HG03469 (cell line): ENCODE measurements around the gene SLC51B.
"Not testable (repeated sequence)": the region's sequence is repeated elsewhere in the genome, so short reads cannot be mapped to it uniquely, and the experiment has no call there.

Experiments
- ATAC-seq: cut with Tn5 transposase; IDR thresholded peaks from one replicate; pipeline ENCODE4 v1.9.1; 2021; ENCODE audit warnings: mild to moderate bottlenecking, moderate library complexity, moderate number of reproducible peaks; ENCODE audit not compliant: unreplicated experiment

SLC51B gene

GRCh38 chr15:65082303-65082953 is 37.2 kb downstream of the SLC51B start:
- no peak for ATAC-seq

- ATAC-seq: no peak
These were observed 38.1 kb downstream of the SLC51B start for GRCh38 chr15:65083262-65083701.

DNA sequence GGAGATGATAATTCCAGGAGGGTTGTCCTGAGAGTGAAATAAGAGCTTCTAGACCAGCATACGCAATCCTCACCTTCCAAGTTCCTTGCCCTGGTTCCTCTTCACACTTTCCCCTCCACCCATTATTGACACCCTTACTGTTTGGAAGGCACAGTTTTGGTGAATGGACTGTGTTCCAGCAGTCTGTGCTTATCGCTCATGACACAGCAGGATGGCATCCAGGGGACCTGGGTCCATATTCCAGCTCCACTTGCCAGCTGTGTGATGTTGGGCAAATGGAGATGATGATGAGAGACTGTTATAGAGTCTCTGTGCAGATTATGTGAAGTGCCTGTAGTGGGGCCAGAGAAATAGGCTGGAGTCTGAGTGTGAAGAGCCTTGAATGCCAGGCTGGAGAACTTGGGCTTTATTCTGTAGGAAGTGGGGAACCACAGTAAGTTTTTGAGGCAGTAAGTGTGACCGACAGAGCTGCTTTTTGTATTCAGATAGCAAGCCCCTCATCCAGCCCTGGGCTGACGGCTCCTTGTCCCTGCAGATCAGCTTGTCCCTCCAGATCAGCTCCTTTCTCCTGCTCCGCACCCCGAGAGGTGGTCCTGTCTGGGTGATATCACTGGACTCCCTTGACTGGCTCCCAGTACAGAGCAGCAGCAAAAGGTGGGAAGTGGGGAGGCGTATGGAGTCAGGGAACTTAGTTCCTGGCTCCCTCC is 39.5 kb downstream of the SLC51B start:
- ATAC-seq: no peak

GRCh38 chr15:65085207-65085753 is 40.1 kb downstream of the SLC51B start:
- ATAC-seq: no peak

- ATAC-seq: no peak
These were observed 40.9 kb downstream of the SLC51B start for GRCh38 chr15:65085990-65086679.

- no peak for ATAC-seq
These were observed 41.5 kb downstream of the SLC51B start for GRCh38 chr15:65086680-65087111.

DNA sequence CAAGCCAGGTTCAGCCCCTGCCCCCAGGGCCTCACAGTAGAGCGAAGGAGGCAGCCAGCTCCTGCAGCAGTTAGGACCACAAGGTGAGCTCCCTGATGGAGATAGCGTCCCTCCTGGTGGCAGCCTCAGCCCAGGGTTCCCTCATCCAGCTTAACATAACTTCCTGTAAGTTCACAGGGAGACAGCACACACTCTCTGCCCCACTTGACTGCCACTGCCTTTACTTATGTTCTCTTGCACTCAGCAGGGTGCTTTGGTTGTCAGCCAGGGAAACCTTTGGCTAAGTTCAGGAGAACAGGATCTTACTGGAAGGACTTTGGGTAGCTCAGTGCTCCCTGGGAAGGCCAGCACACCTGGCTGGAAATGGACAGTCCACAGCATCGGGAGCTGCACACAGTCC is 42.2 kb downstream of the SLC51B start:
- ATAC-seq: no peak

- no peak for ATAC-seq
These were observed 42.9 kb downstream of the SLC51B start for GRCh38 chr15:65087873-65088642.

DNA sequence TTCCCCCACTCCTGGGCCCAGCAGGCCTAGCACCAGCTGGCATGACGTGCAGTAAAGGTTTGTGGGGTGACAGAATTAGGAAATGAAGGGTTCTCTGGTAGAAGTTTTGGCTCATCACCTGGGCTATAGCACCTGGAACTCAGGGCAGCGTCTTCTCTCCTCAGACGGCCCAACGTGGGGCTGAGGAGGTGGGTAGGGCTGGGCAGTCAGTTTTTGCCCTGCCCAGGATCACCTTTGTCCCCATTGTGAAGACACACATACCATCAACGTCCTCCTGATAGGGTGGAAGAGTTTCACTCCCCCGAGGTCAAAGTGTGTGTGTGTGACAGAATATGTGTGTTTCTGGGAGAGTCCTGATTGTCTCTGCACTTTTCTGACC is 43.4 kb downstream of the SLC51B start:
- ATAC-seq: no peak

- ATAC-seq: no peak
These were observed 44.1 kb downstream of the SLC51B start for GRCh38 chr15:65089206-65089824.

DNA sequence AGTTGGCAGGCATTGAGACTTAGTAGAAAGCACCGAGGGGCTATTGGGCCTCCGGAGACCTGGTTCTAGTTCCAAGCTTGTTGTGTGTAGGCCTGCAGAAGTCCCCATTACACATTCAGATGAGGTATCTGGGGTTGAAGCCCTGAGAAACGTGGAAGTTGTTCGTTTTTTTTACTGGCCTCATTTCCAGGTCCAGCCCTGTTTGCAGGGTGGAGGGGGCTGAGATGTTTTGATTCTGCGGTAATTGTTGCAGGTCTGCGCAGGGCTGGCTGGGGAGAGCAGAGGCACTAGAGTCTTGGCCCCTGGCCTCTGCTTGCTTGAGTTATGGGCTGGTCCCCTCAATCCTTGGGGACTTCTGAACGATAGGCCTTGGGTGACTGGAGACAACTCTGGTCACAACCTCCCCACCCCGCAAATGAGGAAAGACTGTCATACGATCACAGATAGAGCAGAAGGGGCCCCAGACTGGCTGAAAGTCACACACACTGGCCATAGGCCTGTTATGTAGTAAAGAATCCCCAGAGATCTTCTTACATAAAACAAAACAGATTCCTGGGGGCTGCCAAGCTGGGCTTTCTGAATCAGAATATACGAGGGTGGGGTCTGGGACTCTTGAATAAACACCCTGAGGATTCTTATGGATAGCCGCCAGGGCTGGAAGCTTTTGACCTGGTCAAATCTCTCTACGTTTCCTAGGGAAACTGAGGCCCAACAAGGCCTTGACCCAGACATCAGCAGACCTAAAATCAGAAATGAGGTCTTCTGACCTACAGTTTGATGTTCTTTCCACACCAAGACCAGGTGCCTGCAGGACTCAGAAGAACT is 47.0 kb downstream of the SLC51B start:
- ATAC-seq: no peak

DNA sequence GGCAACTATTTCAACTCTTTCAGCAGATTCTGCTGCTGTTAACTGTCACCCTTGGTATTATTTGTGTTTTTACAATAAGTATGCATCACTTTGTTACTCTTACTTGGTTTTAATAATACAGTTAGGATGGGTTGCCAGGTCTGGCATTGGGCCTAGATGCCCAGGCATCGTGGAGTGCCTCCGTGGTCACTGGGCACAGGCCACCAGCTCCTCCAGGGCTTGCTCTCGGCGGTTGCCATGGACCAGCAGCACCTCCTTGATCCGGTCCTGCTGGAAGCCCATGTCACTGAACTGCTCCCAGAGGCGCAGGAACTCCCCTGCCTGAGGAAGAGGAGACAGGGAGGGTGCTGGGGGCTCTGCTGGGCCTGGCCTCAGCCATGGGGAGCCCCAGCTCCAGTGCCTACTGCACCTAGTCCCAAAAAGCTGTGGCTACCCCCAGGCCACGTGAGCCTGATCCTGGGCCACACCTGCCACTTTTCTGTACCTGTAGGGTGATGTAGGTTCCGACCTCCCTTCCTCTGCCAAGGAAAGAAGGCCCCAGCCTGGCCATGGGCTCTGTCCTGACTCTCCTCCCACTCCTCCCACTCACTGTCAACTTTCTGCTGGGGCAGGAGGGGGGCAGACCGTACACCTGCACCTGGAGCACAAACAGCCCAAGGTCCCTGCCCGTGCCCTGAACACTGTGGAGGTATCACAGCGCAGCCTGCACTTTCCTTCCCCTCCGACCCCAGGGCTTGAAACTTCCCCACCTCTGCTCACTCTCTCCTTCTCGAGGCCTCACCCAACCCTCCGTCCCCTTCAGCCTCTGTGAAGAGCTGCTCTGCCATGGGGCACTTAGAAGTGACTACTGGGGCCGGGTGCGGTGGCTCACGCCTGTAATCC is 48.0 kb downstream of the SLC51B start:
- no peak for ATAC-seq

- not testable (repeated sequence) for ATAC-seq
These were observed 48.6 kb downstream of the SLC51B start for GRCh38 chr15:65093793-65094170.

DNA sequence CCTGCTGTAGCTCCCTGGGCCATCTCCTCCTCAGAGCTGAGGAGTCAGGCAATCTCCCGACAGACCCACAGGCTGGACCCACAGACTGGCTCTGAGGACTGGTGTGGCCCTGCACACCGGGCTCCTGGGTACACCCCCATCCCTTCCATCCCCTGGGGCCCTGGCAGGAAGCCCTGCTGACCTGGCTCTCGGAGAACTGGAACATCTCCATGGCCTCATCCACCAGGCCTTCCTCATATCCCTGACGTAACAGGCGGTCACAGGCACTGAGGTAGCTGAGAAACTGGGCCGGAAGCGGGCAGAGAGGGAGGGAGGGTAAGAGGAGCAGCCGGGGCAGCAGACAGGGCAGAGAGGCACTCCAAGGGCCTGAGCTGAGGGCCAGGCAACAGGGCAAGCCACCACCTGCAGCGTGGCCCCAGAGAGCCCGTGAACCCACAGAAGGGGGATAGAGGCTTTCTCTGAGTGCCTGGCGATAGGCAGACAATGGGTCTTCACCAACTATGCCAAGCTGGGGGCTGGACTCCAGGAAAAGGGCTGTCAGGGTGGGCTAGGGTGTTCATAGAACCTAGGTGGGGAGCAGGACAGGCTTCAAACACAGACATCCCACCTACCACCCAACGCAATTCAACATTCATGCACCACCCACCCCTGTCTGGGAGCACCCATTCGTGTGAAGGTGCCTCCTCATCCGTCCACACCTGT is 49.3 kb downstream of the SLC51B start:
- ATAC-seq: no peak

GRCh38 chr15:65095011-65095746 is 50.0 kb downstream of the SLC51B start:
- ATAC-seq: no peak

- ATAC-seq: no peak
These were observed 50.5 kb downstream of the SLC51B start for GRCh38 chr15:65095747-65096104.
